Endothelial cell of umbilical vein (primary cell): ENCODE data around the gene FANCI. TPM values are rescaled to one million over a fixed set of nuclear protein-coding genes. Genes with fewer than 3 reads are reported as not detected.

Source experiments
- BruUV-seq: library from RNA; stranded (reverse); fragments of 400-500 nt; replicated peaks from 2 replicates; lab custom pipeline; 2021; lab: Mats Ljungman, UMichigan
- CTCF ChIA-PET: fragments of 300-600, 350-600 bp; sonication (Branson Sonifier 250); formaldehyde crosslinking; loops from one replicate; lab custom pipeline; 2021; ENCODE audit warnings: antibody characterized with exemption, inconsistent platforms; lab: Charles Lee
- POLR2A ChIA-PET: fragments of 300-600, 350-600 bp; sonication (Branson Sonifier 250); formaldehyde crosslinking; loops from one replicate; lab custom pipeline; 2021; ENCODE audit warnings: antibody characterized with exemption, inconsistent platforms; lab: Charles Lee
- DNase-seq: peaks from one replicate; pipeline ENCODE4 v3.0.0-alpha.2; 2011; ENCODE audit warnings: low read depth, low spot score
- FAIRE-seq: peaks from 2 replicates; lab custom pipeline; 2011; peaks lifted over from hg19 to GRCh38; lab: Jason Lieb, UNC
- H2AFZ ChIP-seq: 2 replicates; pipeline ENCODE4 v1.6.0; 2012; ENCODE audit warnings: low read depth, low read length, control low read depth, inconsistent platforms
- H3K27ac ChIP-seq: 2 replicates; pipeline ENCODE4 v1.5.1; 2011; ENCODE audit warnings: low read depth, mild to moderate bottlenecking, control low read depth, low read length, moderate library complexity; ENCODE audit not compliant: insufficient read depth
- H3K27me3 ChIP-seq, 2 experiments: 2 replicates each; pipeline versions ENCODE4 v1.6.0 to v1.6.1; 2011; ENCODE audit warnings: low read length in 2 of 2, mixed read lengths in 1 of 2; ENCODE audit not compliant: control insufficient read depth in 2 of 2, insufficient read depth in 2 of 2
- H3K36me3 ChIP-seq, 2 experiments: 2 replicates in 1 of 2; 3 replicates in 1 of 2; pipeline ENCODE4 v1.5.1; 2011; ENCODE audit warnings: low read length in 2 of 2, mild to moderate bottlenecking in 1 of 2, moderate library complexity in 1 of 2; ENCODE audit not compliant: control insufficient read depth in 2 of 2, insufficient read depth in 2 of 2; ENCODE audit errors: extremely low read depth in 1 of 2
- H3K4me1 ChIP-seq: 3 replicates; pipeline ENCODE4 v1.5.1; 2011; ENCODE audit warnings: mild to moderate bottlenecking, low read length; ENCODE audit not compliant: control insufficient read depth, insufficient read depth; ENCODE audit errors: extremely low read depth
- H3K4me2 ChIP-seq: 2 replicates; pipeline ENCODE4 v1.6.1; 2011; ENCODE audit warnings: low read length, control low read depth, mixed read lengths; ENCODE audit not compliant: insufficient read depth
- H3K4me3 ChIP-seq, 3 experiments: fragments of 200-600 bp in 1 of 3; sonication (generic), shearing (Covaris generic) in 1 of 3; replicated peaks in 1 of 3; 2 replicates each; pipeline ENCODE4 v1.5.1; 2011 to 2016; ENCODE audit warnings: control low read depth in 3 of 3, low read length in 3 of 3, mild to moderate bottlenecking in 2 of 3, inconsistent platforms in 1 of 3, low read depth in 1 of 3, moderate library complexity in 1 of 3; ENCODE audit not compliant: insufficient read depth in 1 of 3
- H3K79me2 ChIP-seq: 2 replicates; pipeline ENCODE4 v1.6.0; 2012; ENCODE audit warnings: low read length, inconsistent platforms; ENCODE audit not compliant: control insufficient read depth, insufficient read depth
- H3K9ac ChIP-seq: replicated peaks from 2 replicates; pipeline ENCODE3; 2011; ENCODE audit warnings: low read length, control low read depth; ENCODE audit not compliant: insufficient read depth; ENCODE audit errors: extremely low read depth
- H3K9me1 ChIP-seq: replicated peaks from 3 replicates; pipeline ENCODE4 v1.6.0; 2011; ENCODE audit warnings: mild to moderate bottlenecking, low read length; ENCODE audit not compliant: control insufficient read depth, insufficient read depth; ENCODE audit errors: extremely low read depth
- H3K9me3 ChIP-seq: replicated peaks from 2 replicates; pipeline ENCODE4 v1.5.1; 2012; ENCODE audit warnings: low read length, inconsistent platforms; ENCODE audit not compliant: control insufficient read depth, insufficient read depth
- H4K20me1 ChIP-seq: replicated peaks from 2 replicates; pipeline ENCODE3; 2011; ENCODE audit warnings: mild to moderate bottlenecking, low read length; ENCODE audit not compliant: control insufficient read depth, insufficient read depth; ENCODE audit errors: extremely low read depth
- CTCF ChIP-seq, 2 donors: IDR thresholded peaks; 1 replicate in 1 of 2; 2 replicates in 1 of 2; pipeline ENCODE4 v1.5.1; 2011; ENCODE audit warnings: low read length in 2 of 2, mild to moderate bottlenecking in 2 of 2, moderate library complexity in 2 of 2, control low read depth in 1 of 2, inconsistent platforms in 1 of 2, low read depth in 1 of 2; ENCODE audit not compliant: insufficient read depth in 1 of 2; ENCODE audit errors: extremely low read depth in 1 of 2
- EZH2 ChIP-seq: IDR thresholded peaks from 2 replicates; pipeline ENCODE4 v1.6.1; 2012; ENCODE audit warnings: borderline replicate concordance, low read depth, mild to moderate bottlenecking, moderate library complexity, low read length, inconsistent platforms; ENCODE audit not compliant: severe bottlenecking
- FOS ChIP-seq: IDR thresholded peaks from 2 replicates; pipeline ENCODE4 v1.6.1; 2011; ENCODE audit warnings: mild to moderate bottlenecking, low read length, moderate library complexity, borderline replicate concordance; ENCODE audit not compliant: insufficient read depth
- GATA2 ChIP-seq: IDR thresholded peaks from 2 replicates; pipeline ENCODE4 v1.7.0; 2011; ENCODE audit warnings: low read depth, mild to moderate bottlenecking, moderate library complexity, mixed read lengths, low read length; ENCODE audit not compliant: insufficient read length, insufficient read depth
- JUN ChIP-seq: IDR thresholded peaks from 2 replicates; pipeline ENCODE4 v1.6.1; 2011; ENCODE audit warnings: borderline replicate concordance, low read depth; ENCODE audit not compliant: insufficient read length, insufficient read depth
- MAX ChIP-seq: IDR thresholded peaks from 2 replicates; pipeline ENCODE4 v1.6.1; 2011; ENCODE audit not compliant: insufficient read depth, insufficient read length
- MYC ChIP-seq: IDR thresholded peaks from one replicate; pipeline ENCODE4 v1.6.1; 2011; ENCODE audit warnings: mild to moderate bottlenecking, low read depth, low read length
- POLR2A ChIP-seq: IDR thresholded peaks from 2 replicates; pipeline ENCODE4 v1.6.1; 2012; ENCODE audit warnings: low read depth, mild to moderate bottlenecking, control low read depth, low read length
- POLR2AphosphoS5 ChIP-seq: IDR thresholded peaks from 2 replicates; pipeline ENCODE4 v1.6.1; 2012; ENCODE audit warnings: low read depth, mild to moderate bottlenecking, control low read depth, low read length, moderate library complexity; ENCODE audit not compliant: insufficient read depth
- dilution Hi-C: fragments of 300-500 bp; cut with MboI; formaldehyde crosslinking; loops from one replicate; pipeline ENCODE4 v1.15.0; 2019; ENCODE audit warnings: low sequenced_read_pairs; ENCODE audit not compliant: extremely low pct_ligation_motif_present
- intact Hi-C: fragments of 100-400 bp; cut with micrococcal nuclease; formaldehyde crosslinking; loops from one replicate; pipeline ENCODE4 v1.10.0; 2022
- polyA plus RNA-seq, 4 experiments: library from polyadenylated mRNA; depleted of rRNA in 3 of 4; stranded (reverse) in 3 of 4; unstranded in 1 of 4; fragments of >200 nt; gene quantifications; 2 replicates each; pipeline versions ENCODE4 v1.2.1 to v1.2.3, GENCODE V29; 2011 to 2012; ENCODE audit warnings: missing spikeins in 1 of 4
- total RNA-seq: library from RNA; stranded (reverse); gene quantifications from 2 replicates; pipeline ENCODE4 v1.2.3, GENCODE V29; 2021

Gene FANCI
- total and polyA plus RNA-seq, 2 donors (not counting 3 experiments of a cell fraction or from before 2014, with no cell fraction given): 10.8 to 74.7 TPM

- Histone ChIP-seq H2AFZ (no peak overlapping the region), H3K9me1 (no peaks in the 10 kb centered on the region), H3K4me2 (no peak overlapping the region), H4K20me1 (peaks cover 7% of the 10 kb centered on the region), H3K79me2 (peaks cover 48% of the 10 kb centered on the region), H3K4me3 (no peak overlapping the region), H3K9ac (no peak overlapping the region), H3K9me3 (no peaks in the 10 kb centered on the region), H3K27ac (no peak overlapping the region), H3K27me3 (no peaks in the 10 kb centered on the region), H3K4me1 (peaks cover 20% of the 10 kb centered on the region), H3K36me3 (peaks cover 37 to 68% of the 10 kb centered on the region in 2 experiments)
- POLR2A ChIA-PET: no interaction called here
- no TSS peak for BruUV-seq
- FAIRE-seq (no peak), DNase-seq (no peak)
- intact Hi-C loops: no loop called here
- TF ChIP-seq EZH2: no peak
- TF ChIP-seq CTCF (IDR thresholded peaks at IDR 0.05; ENCODE audit: extremely low read depth in 1 of 2, insufficient read depth in 1 of 2, low read depth in 1 of 2, low read length in 2 of 2): no peak
- TF ChIP-seq MAX: no peak
- no peak for TF ChIP-seq FOS
- TF ChIP-seq POLR2A: no peak
- TF ChIP-seq GATA2: no peak
- no peak for TF ChIP-seq MYC
- TF ChIP-seq POLR2AphosphoS5: no peak
- TF ChIP-seq JUN: no peak
- CTCF ChIA-PET: interaction anchor here (1.7 to 3.0 kb wide), 2 partner anchors 11 to 122 kb away, joined by 5 to 7 read pairs; no protein-coding TSS in a partner anchor
- dilution Hi-C loops: no loop called here
These were observed 84.8 kb downstream of the FANCI start for GRCh38 chr15:89328398-89329254.
